Endothelial cell of umbilical vein (primary cell): ENCODE data around the gene CDC42EP4. TPM values are rescaled to one million over a fixed set of nuclear protein-coding genes. Genes with fewer than 3 reads are reported as not detected.

Experiments
- BruUV-seq: library from RNA; stranded (reverse); fragments of 400-500 nt; replicated peaks from 2 replicates; lab custom pipeline; 2021; lab: Mats Ljungman, UMichigan
- CTCF ChIA-PET: fragments of 300-600, 350-600 bp; sonication (Branson Sonifier 250); formaldehyde crosslinking; loops from one replicate; lab custom pipeline; 2021; ENCODE audit warnings: antibody characterized with exemption, inconsistent platforms; lab: Charles Lee
- POLR2A ChIA-PET: fragments of 300-600, 350-600 bp; sonication (Branson Sonifier 250); formaldehyde crosslinking; loops from one replicate; lab custom pipeline; 2021; ENCODE audit warnings: antibody characterized with exemption, inconsistent platforms; lab: Charles Lee
- DNase-seq: peaks from one replicate; pipeline ENCODE4 v3.0.0-alpha.2; 2011; ENCODE audit warnings: low read depth, low spot score
- FAIRE-seq: peaks from 2 replicates; lab custom pipeline; 2011; peaks lifted over from hg19 to GRCh38; lab: Jason Lieb, UNC
- H2AFZ ChIP-seq: 2 replicates; pipeline ENCODE4 v1.6.0; 2012; ENCODE audit warnings: low read depth, low read length, control low read depth, inconsistent platforms
- H3K27ac ChIP-seq: 2 replicates; pipeline ENCODE4 v1.5.1; 2011; ENCODE audit warnings: low read depth, mild to moderate bottlenecking, control low read depth, low read length, moderate library complexity; ENCODE audit not compliant: insufficient read depth
- H3K27me3 ChIP-seq, 2 experiments: 2 replicates each; pipeline versions ENCODE4 v1.6.0 to v1.6.1; 2011; ENCODE audit warnings: low read length in 2 of 2, mixed read lengths in 1 of 2; ENCODE audit not compliant: control insufficient read depth in 2 of 2, insufficient read depth in 2 of 2
- H3K36me3 ChIP-seq, 2 experiments: 2 replicates in 1 of 2; 3 replicates in 1 of 2; pipeline ENCODE4 v1.5.1; 2011; ENCODE audit warnings: low read length in 2 of 2, mild to moderate bottlenecking in 1 of 2, moderate library complexity in 1 of 2; ENCODE audit not compliant: control insufficient read depth in 2 of 2, insufficient read depth in 2 of 2; ENCODE audit errors: extremely low read depth in 1 of 2
- H3K4me1 ChIP-seq: 3 replicates; pipeline ENCODE4 v1.5.1; 2011; ENCODE audit warnings: mild to moderate bottlenecking, low read length; ENCODE audit not compliant: control insufficient read depth, insufficient read depth; ENCODE audit errors: extremely low read depth
- H3K4me2 ChIP-seq: 2 replicates; pipeline ENCODE4 v1.6.1; 2011; ENCODE audit warnings: low read length, control low read depth, mixed read lengths; ENCODE audit not compliant: insufficient read depth
- H3K4me3 ChIP-seq, 3 experiments: fragments of 200-600 bp in 1 of 3; sonication (generic), shearing (Covaris generic) in 1 of 3; replicated peaks in 1 of 3; 2 replicates each; pipeline ENCODE4 v1.5.1; 2011 to 2016; ENCODE audit warnings: control low read depth in 3 of 3, low read length in 3 of 3, mild to moderate bottlenecking in 2 of 3, inconsistent platforms in 1 of 3, low read depth in 1 of 3, moderate library complexity in 1 of 3; ENCODE audit not compliant: insufficient read depth in 1 of 3
- H3K79me2 ChIP-seq: 2 replicates; pipeline ENCODE4 v1.6.0; 2012; ENCODE audit warnings: low read length, inconsistent platforms; ENCODE audit not compliant: control insufficient read depth, insufficient read depth
- H3K9ac ChIP-seq: replicated peaks from 2 replicates; pipeline ENCODE3; 2011; ENCODE audit warnings: low read length, control low read depth; ENCODE audit not compliant: insufficient read depth; ENCODE audit errors: extremely low read depth
- H3K9me1 ChIP-seq: replicated peaks from 3 replicates; pipeline ENCODE4 v1.6.0; 2011; ENCODE audit warnings: mild to moderate bottlenecking, low read length; ENCODE audit not compliant: control insufficient read depth, insufficient read depth; ENCODE audit errors: extremely low read depth
- H3K9me3 ChIP-seq: replicated peaks from 2 replicates; pipeline ENCODE4 v1.5.1; 2012; ENCODE audit warnings: low read length, inconsistent platforms; ENCODE audit not compliant: control insufficient read depth, insufficient read depth
- H4K20me1 ChIP-seq: replicated peaks from 2 replicates; pipeline ENCODE3; 2011; ENCODE audit warnings: mild to moderate bottlenecking, low read length; ENCODE audit not compliant: control insufficient read depth, insufficient read depth; ENCODE audit errors: extremely low read depth
- EZH2 ChIP-seq: IDR thresholded peaks from 2 replicates; pipeline ENCODE4 v1.6.1; 2012; ENCODE audit warnings: borderline replicate concordance, low read depth, mild to moderate bottlenecking, moderate library complexity, low read length, inconsistent platforms; ENCODE audit not compliant: severe bottlenecking
- FOS ChIP-seq: IDR thresholded peaks from 2 replicates; pipeline ENCODE4 v1.6.1; 2011; ENCODE audit warnings: mild to moderate bottlenecking, low read length, moderate library complexity, borderline replicate concordance; ENCODE audit not compliant: insufficient read depth
- GATA2 ChIP-seq: IDR thresholded peaks from 2 replicates; pipeline ENCODE4 v1.7.0; 2011; ENCODE audit warnings: low read depth, mild to moderate bottlenecking, moderate library complexity, mixed read lengths, low read length; ENCODE audit not compliant: insufficient read length, insufficient read depth
- JUN ChIP-seq: IDR thresholded peaks from 2 replicates; pipeline ENCODE4 v1.6.1; 2011; ENCODE audit warnings: borderline replicate concordance, low read depth; ENCODE audit not compliant: insufficient read length, insufficient read depth
- MAX ChIP-seq: IDR thresholded peaks from 2 replicates; pipeline ENCODE4 v1.6.1; 2011; ENCODE audit not compliant: insufficient read depth, insufficient read length
- MYC ChIP-seq: IDR thresholded peaks from one replicate; pipeline ENCODE4 v1.6.1; 2011; ENCODE audit warnings: mild to moderate bottlenecking, low read depth, low read length
- POLR2A ChIP-seq: IDR thresholded peaks from 2 replicates; pipeline ENCODE4 v1.6.1; 2012; ENCODE audit warnings: low read depth, mild to moderate bottlenecking, control low read depth, low read length
- POLR2AphosphoS5 ChIP-seq: IDR thresholded peaks from 2 replicates; pipeline ENCODE4 v1.6.1; 2012; ENCODE audit warnings: low read depth, mild to moderate bottlenecking, control low read depth, low read length, moderate library complexity; ENCODE audit not compliant: insufficient read depth
- dilution Hi-C: fragments of 300-500 bp; cut with MboI; formaldehyde crosslinking; loops from one replicate; pipeline ENCODE4 v1.15.0; 2019; ENCODE audit warnings: low sequenced_read_pairs; ENCODE audit not compliant: extremely low pct_ligation_motif_present
- intact Hi-C: fragments of 100-400 bp; cut with micrococcal nuclease; formaldehyde crosslinking; loops from one replicate; pipeline ENCODE4 v1.10.0; 2022
- polyA plus RNA-seq, 4 experiments: library from polyadenylated mRNA; depleted of rRNA in 3 of 4; stranded (reverse) in 3 of 4; unstranded in 1 of 4; fragments of >200 nt; gene quantifications; 2 replicates each; pipeline versions ENCODE4 v1.2.1 to v1.2.3, GENCODE V29; 2011 to 2012; ENCODE audit warnings: missing spikeins in 1 of 4
- total RNA-seq: library from RNA; stranded (reverse); gene quantifications from 2 replicates; pipeline ENCODE4 v1.2.3, GENCODE V29; 2021
- TF ChIP-seq, protein P1 (sequence below), 2 donors: IDR thresholded peaks; 1 replicate in 1 of 2; 2 replicates in 1 of 2; pipeline ENCODE4 v1.5.1; 2011; ENCODE audit warnings: low read length in 2 of 2, mild to moderate bottlenecking in 2 of 2, moderate library complexity in 2 of 2, control low read depth in 1 of 2, inconsistent platforms in 1 of 2, low read depth in 1 of 2; ENCODE audit not compliant: insufficient read depth in 1 of 2; ENCODE audit errors: extremely low read depth in 1 of 2

CDC42EP4 gene
- total and polyA plus RNA-seq, 2 donors (not counting 3 experiments of a cell fraction or from before 2014, with no cell fraction given), result 11.4 to 19.6 TPM

GRCh38 chr17:73304971-73305812 lies 6.6 kb downstream of the CDC42EP4 start:
- Histone ChIP-seq H3K4me1 (peaks cover 54% of the 10 kb centered on the region), H3K27ac (peak overlapping the region; percentile 78), H2AFZ (peak overlapping the region; percentile 3), H3K9ac (peak overlapping the region; percentile 80), H3K79me2 (peaks cover 74% of the 10 kb centered on the region), H3K4me2 (peak overlapping the region; percentile 94), H3K4me3 (peak overlapping the region in 2 of 3 experiments; percentile 20 to 54), H3K9me1 (no peaks in the 10 kb centered on the region), H3K9me3 (no peaks in the 10 kb centered on the region), H4K20me1 (no peaks in the 10 kb centered on the region), H3K36me3 (no peaks in the 10 kb centered on the region), H3K27me3 (no peaks in the 10 kb centered on the region)
- FAIRE-seq (peak; percentile 94), DNase-seq (peak; percentile 80)
- dilution Hi-C loops, result no loop called here
- intact Hi-C loops, result loop anchor here (1.0 to 10.0 kb wide), 3 partner anchors 13 to 400 kb away; a partner anchor contains a TSS
- TF ChIP-seq FOS, result peak; percentile 53
- TF ChIP-seq GATA2, result peak; percentile 27
- TF ChIP-seq, protein P1, sequence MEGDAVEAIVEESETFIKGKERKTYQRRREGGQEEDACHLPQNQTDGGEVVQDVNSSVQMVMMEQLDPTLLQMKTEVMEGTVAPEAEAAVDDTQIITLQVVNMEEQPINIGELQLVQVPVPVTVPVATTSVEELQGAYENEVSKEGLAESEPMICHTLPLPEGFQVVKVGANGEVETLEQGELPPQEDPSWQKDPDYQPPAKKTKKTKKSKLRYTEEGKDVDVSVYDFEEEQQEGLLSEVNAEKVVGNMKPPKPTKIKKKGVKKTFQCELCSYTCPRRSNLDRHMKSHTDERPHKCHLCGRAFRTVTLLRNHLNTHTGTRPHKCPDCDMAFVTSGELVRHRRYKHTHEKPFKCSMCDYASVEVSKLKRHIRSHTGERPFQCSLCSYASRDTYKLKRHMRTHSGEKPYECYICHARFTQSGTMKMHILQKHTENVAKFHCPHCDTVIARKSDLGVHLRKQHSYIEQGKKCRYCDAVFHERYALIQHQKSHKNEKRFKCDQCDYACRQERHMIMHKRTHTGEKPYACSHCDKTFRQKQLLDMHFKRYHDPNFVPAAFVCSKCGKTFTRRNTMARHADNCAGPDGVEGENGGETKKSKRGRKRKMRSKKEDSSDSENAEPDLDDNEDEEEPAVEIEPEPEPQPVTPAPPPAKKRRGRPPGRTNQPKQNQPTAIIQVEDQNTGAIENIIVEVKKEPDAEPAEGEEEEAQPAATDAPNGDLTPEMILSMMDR (IDR thresholded peaks at IDR 0.05; ENCODE audit: extremely low read depth in 1 of 2, insufficient read depth in 1 of 2, low read depth in 1 of 2, low read length in 2 of 2), result peak; percentile 31 to 40
- TF ChIP-seq POLR2AphosphoS5, result peak; percentile 82
- TF ChIP-seq JUN, result peak; percentile 37
- TF ChIP-seq POLR2A, result peak; percentile 58
- no peak for TF ChIP-seq MYC
- TF ChIP-seq EZH2, result no peak
- TF ChIP-seq MAX, result no peak
- BruUV-seq, result TSS peak; percentile 92
- ChIA-PET CTCF (no interaction called here), POLR2A (no interaction called here)
